C4-2B (cell line): ENCODE data around the gene CC2D2A.

Source experiments
- H3K27ac ChIP-seq: fragments of 450-650 bp; 2 replicates; pipeline ENCODE4 v1.5.1; 2017
- CTCF ChIP-seq: fragments of 450-650 bp; conservative IDR thresholded peaks from 2 replicates; pipeline ENCODE4 v1.5.1; 2017; ENCODE audit warnings: mild to moderate bottlenecking
- ZFX ChIP-seq: fragments of 450-650 bp; IDR thresholded peaks from 2 replicates; pipeline ENCODE4 v1.6.1; 2017

Gene CC2D2A

GRCh38 chr4:15533817-15534216 is 64.1 kb downstream of the CC2D2A start:
- no peak for TF ChIP-seq CTCF
- TF ChIP-seq ZFX, result no peak
- H3K27ac ChIP-seq, result no peak overlapping the region

- H3K27ac ChIP-seq, result no peak overlapping the region
- TF ChIP-seq ZFX (no peak), CTCF (no peak)
Observed at GRCh38 chr4:15535599-15535998, 65.9 kb downstream of the CC2D2A start.

- H3K27ac ChIP-seq, result no peak overlapping the region
- TF ChIP-seq CTCF, result no peak
- TF ChIP-seq ZFX, result no peak
Observed at GRCh38 chr4:15536552-15537499, 67.1 kb downstream of the CC2D2A start.

- H3K27ac ChIP-seq, result no peak overlapping the region
- TF ChIP-seq CTCF (no peak), ZFX (no peak)
Observed at GRCh38 chr4:15541941-15542340, 72.3 kb downstream of the CC2D2A start.

- TF ChIP-seq ZFX (no peak), CTCF (no peak)
- no peak overlapping the region for H3K27ac ChIP-seq
Observed at GRCh38 chr4:15542760-15543159, 73.1 kb downstream of the CC2D2A start.

GRCh38 chr4:15543537-15544247 is 74.0 kb downstream of the CC2D2A start:
- H3K27ac ChIP-seq, result no peak overlapping the region
- TF ChIP-seq ZFX (no peak), CTCF (no peak)

- TF ChIP-seq CTCF, result no peak
- no peak for TF ChIP-seq ZFX
- H3K27ac ChIP-seq, result no peak overlapping the region
Observed at GRCh38 chr4:15544248-15544729, 74.6 kb downstream of the CC2D2A start.
